HG02798 (cell line): ENCODE results near the gene CCDC183.
"Not testable (repeated sequence)": the region's sequence is repeated elsewhere in the genome, so short reads cannot be mapped to it uniquely, and the experiment has no call there.

Experiments used
- ATAC-seq: cut with Tn5 transposase; IDR thresholded peaks from one replicate; pipeline ENCODE4 v1.9.1; 2021; ENCODE audit warnings: mild to moderate bottlenecking; ENCODE audit not compliant: unreplicated experiment, poor library complexity

Gene CCDC183

GRCh38 chr9:136760424-136760823, 35.7 kb upstream of the CCDC183 start:
- no peak for ATAC-seq

GRCh38 chr9:136760834-136761544, 35.1 kb upstream of the CCDC183 start:
- not testable (repeated sequence) for ATAC-seq

GRCh38 chr9:136761545-136761981, 34.6 kb upstream of the CCDC183 start:
- no peak for ATAC-seq

GRCh38 chr9:136762221-136762691, 33.9 kb upstream of the CCDC183 start:
- ATAC-seq, result no peak

GRCh38 chr9:136762915-136763648, 33.1 kb upstream of the CCDC183 start:
- ATAC-seq, result no peak

- ATAC-seq, result no peak
Measured at GRCh38 chr9:136763649-136764035, 32.5 kb upstream of the CCDC183 start.

- no peak for ATAC-seq
Measured at GRCh38 chr9:136764301-136764891, 31.7 kb upstream of the CCDC183 start, which contains the start of gene LCN15. TSS of gene LCN15 (minus strand) at chr9:136764518. CDS start at chr9:136764488, 30 bp downstream.

GRCh38 chr9:136765041-136765440, 31.1 kb upstream of the CCDC183 start:
- ATAC-seq, result no peak

GRCh38 chr9:136765745-136766409, 30.3 kb upstream of the CCDC183 start:
- peak; percentile 65 for ATAC-seq

- not testable (repeated sequence) for ATAC-seq
Measured at GRCh38 chr9:136766410-136767120, 29.6 kb upstream of the CCDC183 start.

- ATAC-seq, result no peak
Measured at GRCh38 chr9:136769710-136770191, 26.4 kb upstream of the CCDC183 start.

- ATAC-seq, result no peak
Measured at GRCh38 chr9:136771907-136772415, 24.2 kb upstream of the CCDC183 start.

GRCh38 chr9:136773386-136774044, 22.6 kb upstream of the CCDC183 start:
- ATAC-seq, result no peak

- no peak for ATAC-seq
Measured at GRCh38 chr9:136774416-136775045, 21.6 kb upstream of the CCDC183 start.

GRCh38 chr9:136775191-136775590, 20.9 kb upstream of the CCDC183 start:
- ATAC-seq, result no peak

- no peak for ATAC-seq
Measured at GRCh38 chr9:136776947-136777346, 19.2 kb upstream of the CCDC183 start.

- ATAC-seq, result no peak
Measured at GRCh38 chr9:136777359-136777758, 18.8 kb upstream of the CCDC183 start.

GRCh38 chr9:136779808-136780207, 16.3 kb upstream of the CCDC183 start:
- no peak for ATAC-seq

GRCh38 chr9:136782452-136782851, 13.7 kb upstream of the CCDC183 start:
- ATAC-seq, result no peak
